GM20000 (cell line): ENCODE results near the gene ATP10D.

Experiments
- DNase-seq: peaks from one replicate; pipeline ENCODE4 v3.0.0; 2012; ENCODE audit warnings: low spot score
- CTCF ChIP-seq: IDR thresholded peaks from 2 replicates; pipeline ENCODE4 v1.5.1; 2012; ENCODE audit warnings: mild to moderate bottlenecking, control low read depth; ENCODE audit errors: extremely low read depth, missing control alignments

Gene ATP10D

DNA sequence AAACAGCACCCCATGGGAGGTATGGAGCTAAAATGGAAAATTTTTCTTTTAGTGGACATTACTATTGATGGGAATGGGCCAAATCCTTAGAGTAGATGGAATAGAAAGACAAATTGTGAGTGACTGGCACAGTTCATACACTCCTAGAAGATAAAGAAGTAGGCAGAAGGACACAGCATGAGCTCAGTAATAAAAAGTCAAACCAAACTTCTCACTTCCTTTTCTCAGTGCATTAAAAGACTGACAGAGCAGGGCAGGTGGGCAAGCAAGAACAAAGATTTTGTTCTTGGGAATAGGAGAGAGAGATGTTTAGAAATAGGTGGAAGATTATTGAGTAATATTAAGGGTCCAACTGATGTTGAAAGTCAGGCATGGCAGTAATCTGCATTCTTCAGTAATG lies 132.5 kb downstream of the ATP10D start:
- no peak for TF ChIP-seq CTCF
- no peak for DNase-seq

DNA sequence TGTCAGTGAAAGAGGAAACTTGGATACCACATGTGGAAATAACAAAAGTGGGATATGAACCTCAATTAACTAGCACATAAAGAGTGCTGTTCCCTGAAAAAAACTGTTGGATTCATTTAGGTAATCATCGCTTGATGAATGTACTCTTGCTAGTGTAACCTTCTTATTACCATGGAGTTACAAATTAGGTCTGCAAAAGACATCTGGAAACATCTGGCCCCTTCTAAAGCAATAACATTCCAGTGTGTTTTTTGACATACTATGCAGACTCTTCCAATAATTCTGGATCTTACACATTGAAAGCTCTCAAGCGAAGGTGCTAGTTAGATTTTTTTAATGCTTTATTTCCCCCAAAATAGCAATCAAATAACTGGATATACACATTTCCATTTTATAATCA lies 134.6 kb downstream of the ATP10D start:
- no peak for TF ChIP-seq CTCF
- DNase-seq = no peak

DNA sequence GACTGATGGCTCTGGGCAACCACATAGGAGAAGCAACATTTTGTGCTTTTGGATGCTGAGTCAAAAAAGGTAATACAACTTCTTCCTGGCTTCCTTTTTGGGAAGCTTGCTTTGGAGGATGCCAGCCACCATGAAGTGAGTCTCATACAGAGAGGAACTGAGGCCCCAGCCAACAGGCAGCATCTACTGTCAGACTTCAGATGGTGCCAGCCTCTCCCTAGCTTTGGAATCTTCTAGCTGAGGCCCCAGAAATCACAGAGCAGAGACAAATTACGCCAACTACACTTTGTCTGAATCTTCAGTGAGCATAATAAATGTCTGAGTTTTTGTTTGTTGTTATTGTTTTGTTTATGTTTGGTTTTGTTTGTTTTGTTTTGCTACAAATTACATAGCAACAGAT lies 136.1 kb downstream of the ATP10D start:
- no peak for TF ChIP-seq CTCF

DNA sequence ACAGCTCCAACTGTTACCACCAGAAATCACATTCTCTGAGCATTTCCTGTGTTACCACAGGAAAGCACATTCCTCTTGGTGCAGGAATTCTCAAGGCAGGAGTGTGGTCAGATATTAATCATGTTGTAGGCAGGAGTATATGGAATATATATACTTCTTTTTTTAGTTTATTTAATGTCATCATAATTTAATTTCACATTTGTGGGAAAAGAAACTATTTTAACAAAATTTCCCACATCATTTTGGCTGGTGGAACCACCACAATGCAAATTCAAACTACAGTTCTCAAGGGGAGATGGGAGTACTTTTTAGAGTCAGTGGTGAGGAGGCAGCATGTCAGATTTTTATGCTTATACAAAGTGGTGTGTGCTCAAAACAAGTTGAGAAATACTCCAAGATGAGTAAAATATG lies 139.0 kb downstream of the ATP10D start:
- TF ChIP-seq CTCF = no peak

More for the DNA sequence above, 136.1 kb downstream of the ATP10D start:
- DNase-seq = no peak

GRCh38 chr4:47631161-47631560 lies 146.1 kb downstream of the ATP10D start:
- no peak for DNase-seq
- TF ChIP-seq CTCF = no peak

More for the DNA sequence above, 139.0 kb downstream of the ATP10D start:
- DNase-seq = no peak

DNA sequence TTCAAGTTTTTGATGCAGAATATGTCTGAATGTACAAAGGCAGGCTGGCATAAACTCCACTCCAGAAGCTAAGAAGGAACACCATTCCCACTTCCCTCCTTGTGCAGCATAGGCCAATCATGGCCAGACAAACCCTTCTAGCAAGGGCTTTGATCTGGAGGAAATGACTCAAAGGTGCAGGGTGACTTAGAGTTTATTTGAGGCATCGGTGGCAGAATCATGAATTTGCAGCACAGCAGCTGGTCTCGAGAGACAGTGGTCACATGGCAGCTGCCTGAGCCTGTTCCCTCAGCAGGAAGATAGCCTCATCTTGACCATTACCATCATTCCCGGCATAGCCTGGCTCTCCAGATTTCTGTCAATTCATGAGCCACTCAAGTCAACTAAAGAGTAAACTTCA lies 154.5 kb downstream of the ATP10D start:
- TF ChIP-seq CTCF = no peak
- no peak for DNase-seq

DNA sequence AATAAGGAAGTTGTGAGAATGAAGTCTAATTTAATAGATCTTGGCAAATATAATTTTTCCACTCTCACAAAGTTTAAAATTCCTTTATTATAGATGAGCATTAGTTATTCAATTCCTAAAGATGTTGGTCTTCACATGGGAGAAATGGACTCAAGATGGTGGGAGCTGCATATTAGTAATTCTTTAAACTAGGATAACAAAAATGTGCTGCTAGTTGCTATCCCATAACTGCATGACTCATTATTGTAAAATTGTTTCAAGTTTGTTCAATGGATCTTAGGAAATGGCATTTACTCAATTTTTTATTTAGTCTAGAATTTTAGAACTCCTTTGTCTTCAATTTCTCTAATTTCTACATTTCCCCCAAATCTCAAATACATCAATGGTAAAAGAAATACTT lies 155.8 kb downstream of the ATP10D start:
- no peak for DNase-seq
- no peak for TF ChIP-seq CTCF
